HepG2 (cell line): ENCODE measurements around the gene PRKCB. TPM values are rescaled to one million over a fixed set of nuclear protein-coding genes. Genes with fewer than 3 reads are reported as not detected.

Experiments used
- ATAC-seq: fragments of 200-7000 bp; cut with Tn5 transposase; 3 replicates; pipeline ENCODE4 v1.9.1; 2020; ENCODE audit warnings: mild to moderate bottlenecking, moderate library complexity
- BruUV-seq: library from RNA; stranded (reverse); fragments of 400-500 nt; replicated peaks from 2 replicates; lab custom pipeline; 2021; lab: Mats Ljungman, UMichigan
- CTCF ChIA-PET: fragments of 300-600 bp; formaldehyde crosslinking; extraction: SDS; loops from one replicate; lab custom pipeline; 2021; ENCODE audit warnings: low total read pairs, inconsistent platforms, low intra/inter-chr PET ratio; lab: Yijun Ruan, JAX
- POLR2A ChIA-PET: fragments of 350-600 bp; sonication (Branson Sonifier 250); formaldehyde crosslinking; loops from one replicate; lab custom pipeline; 2020; ENCODE audit warnings: antibody characterized with exemption, inconsistent platforms; lab: Yijun Ruan, JAX
- DNase-seq: peaks from one replicate; pipeline ENCODE4 v3.0.0-alpha.2; 2015; ENCODE audit warnings: low spot score
- FAIRE-seq: peaks from 3 replicates; lab custom pipeline; 2011; peaks lifted over from hg19 to GRCh38; lab: Jason Lieb, UNC
- H2AFZ ChIP-seq: one replicate; pipeline ENCODE4 v1.6.1; 2011; ENCODE audit warnings: low read length, inconsistent platforms
- H3K27ac ChIP-seq: fragments of 300-600 bp; 3 replicates; pipeline ENCODE4 v1.8.0; 2011; ENCODE audit warnings: mixed run types, mild to moderate bottlenecking, mixed read lengths, low read length, inconsistent platforms; ENCODE audit not compliant: insufficient read depth; ENCODE audit errors: extremely low read length
- H3K27me3 ChIP-seq, 2 experiments: fragments of 200-600 bp in 1 of 2; 2 replicates in 1 of 2; 3 replicates in 1 of 2; pipeline versions ENCODE4 v1.6.0 to v1.8.0; 2011; ENCODE audit warnings: low read length in 2 of 2, mild to moderate bottlenecking in 2 of 2, moderate library complexity in 2 of 2, inconsistent platforms in 1 of 2; ENCODE audit not compliant: insufficient read depth in 2 of 2, control insufficient read depth in 1 of 2
- H3K36me3 ChIP-seq, 2 experiments: fragments of 200-600 bp in 1 of 2; replicated peaks in 1 of 2; 2 replicates in 1 of 2; 3 replicates in 1 of 2; pipeline versions ENCODE4 v1.5.1 to v1.8.0; 2011; ENCODE audit warnings: low read length in 2 of 2, inconsistent platforms in 1 of 2; ENCODE audit not compliant: insufficient read depth in 2 of 2, control insufficient read depth in 1 of 2
- H3K4me1 ChIP-seq: 2 replicates; pipeline ENCODE4 v1.5.1; 2012; ENCODE audit warnings: low read length, inconsistent platforms; ENCODE audit not compliant: insufficient read depth
- H3K4me2 ChIP-seq: 2 replicates; pipeline ENCODE4 v1.6.0; 2011; ENCODE audit warnings: low read depth, low read length, inconsistent platforms
- H3K4me3 ChIP-seq, 3 experiments: fragments of 200-600 bp in 1 of 3; sonication (generic), shearing (Covaris generic) in 1 of 3; replicated peaks in 1 of 3; 2 replicates each; pipeline ENCODE4 v1.5.1; 2011 to 2016; ENCODE audit warnings: low read length in 3 of 3, inconsistent platforms in 2 of 3, low read depth in 2 of 3, mild to moderate bottlenecking in 2 of 3, control low read depth in 1 of 3, mixed read lengths in 1 of 3; ENCODE audit not compliant: insufficient read depth in 1 of 3
- H3K79me2 ChIP-seq: one replicate; pipeline ENCODE4 v1.6.1; 2011; ENCODE audit warnings: low read length, inconsistent platforms; ENCODE audit not compliant: insufficient read depth
- H3K9ac ChIP-seq: 2 replicates; pipeline ENCODE4 v1.6.0; 2011; ENCODE audit warnings: mild to moderate bottlenecking, low read depth, low read length, inconsistent platforms; ENCODE audit not compliant: insufficient read depth
- H3K9me3 ChIP-seq: 2 replicates; pipeline ENCODE4 v1.5.1; 2012; ENCODE audit warnings: mild to moderate bottlenecking, low read length
- H4K20me1 ChIP-seq: 2 replicates; pipeline ENCODE4 v1.6.0; 2011; ENCODE audit warnings: inconsistent platforms, mild to moderate bottlenecking, low read length, moderate library complexity; ENCODE audit not compliant: insufficient read depth
- AGO1 ChIP-seq: fragments of 200-400 bp; formaldehyde crosslinking; IDR thresholded peaks from 2 replicates; pipeline ENCODE4 v1.6.1; 2017; ENCODE audit warnings: mild to moderate bottlenecking, low read depth, low read length, moderate library complexity; ENCODE audit not compliant: poor library complexity, severe bottlenecking
- CBFB ChIP-seq: sonication (generic); formaldehyde crosslinking; IDR thresholded peaks from 2 replicates; pipeline ENCODE4 v1.4.0; 2020; ENCODE audit warnings: missing genetic modification reagents
- JUNB ChIP-seq: sonication (generic); formaldehyde crosslinking; IDR thresholded peaks from 2 replicates; pipeline ENCODE4 v1.8.0; 2022; ENCODE audit warnings: missing genetic modification reagents, mild to moderate bottlenecking, borderline replicate concordance
- KDM5A ChIP-seq: fragments of 200-600 bp; sonication (generic); IDR thresholded peaks from 2 replicates; pipeline ENCODE4 v1.7.0; 2018; ENCODE audit warnings: antibody characterized with exemption, mild to moderate bottlenecking, low read length, borderline replicate concordance
- ZMYM4 ChIP-seq: sonication (generic); formaldehyde crosslinking; IDR thresholded peaks from 2 replicates; pipeline ENCODE4 v1.8.1; 2023; ENCODE audit warnings: mild to moderate bottlenecking, missing genetic modification reagents
- ZNF768 ChIP-seq: sonication (generic); formaldehyde crosslinking; IDR thresholded peaks from 2 replicates; pipeline ENCODE4 v1.4.0; 2020; ENCODE audit warnings: missing genetic modification reagents
- WGBS: methylation state at CpG from one replicate; pipeline ENCODE4 v1.1.6; 2017; ENCODE audit warnings: low lambda C conversion rate; 5-methylcytosine and 5-hydroxymethylcytosine counted together
- in situ Hi-C: cut with HindIII; loops from 2 replicates; pipeline ENCODE4 v1.10.0; 2017; ENCODE audit warnings: low pct_unique_long_range_greater_than_20kb; ENCODE audit not compliant: extremely low pct_ligation_motif_present
- intact Hi-C: fragments of 100-400 bp; cut with micrococcal nuclease; formaldehyde crosslinking; loops from one replicate; pipeline ENCODE4 v1.10.0; 2022; ENCODE audit not compliant: unreplicated experiment
- polyA plus RNA-seq, 8 experiments: library from polyadenylated mRNA; depleted of rRNA in 3 of 8; stranded (reverse) in 7 of 8; unstranded in 1 of 8; fragments of >200 nt; fragmentation: Illumina TruSeq in 4 of 8; extraction: Trizol in 4 of 8; gene quantifications; 2 replicates each; pipeline versions ENCODE4 v1.2.1 to v1.2.3, GENCODE V29; 2011 to 2016; ENCODE audit warnings: low read depth in 4 of 8, missing spikeins in 1 of 8, mixed read lengths in 1 of 8; ENCODE audit not compliant: insufficient read depth in 1 of 8
- total RNA-seq, 5 experiments: library from RNA; depleted of rRNA; stranded (reverse); fragments of >200 nt; fragmentation: Illumina TruSeq; extraction: Trizol; gene quantifications; 2 replicates each; pipeline ENCODE4 v1.2.3, GENCODE V29; 2016; ENCODE audit warnings: low read depth in 1 of 5
- TF ChIP-seq, protein P1 (sequence below): sonication (generic); formaldehyde crosslinking; IDR thresholded peaks from 2 replicates; pipeline ENCODE4 v1.5.0; 2020; ENCODE audit warnings: missing genetic modification reagents, mild to moderate bottlenecking, borderline replicate concordance
- TF ChIP-seq, protein P2 (sequence below): sonication (generic); formaldehyde crosslinking; IDR thresholded peaks from 2 replicates; pipeline ENCODE4 v1.8.0; 2022; ENCODE audit warnings: mild to moderate bottlenecking, missing genetic modification reagents; ENCODE audit not compliant: insufficient replicate concordance
- TF ChIP-seq, protein P3 (sequence below), 2 experiments: fragments of 450-650 bp in 1 of 2; sonication (generic) in 1 of 2; formaldehyde crosslinking; IDR thresholded peaks; 2 replicates each; pipeline versions ENCODE4 v1.5.0 to v1.8.0; 2020 to 2022; ENCODE audit warnings: mild to moderate bottlenecking in 1 of 2, missing genetic modification reagents in 1 of 2
- TF ChIP-seq, protein P4 (sequence below): sonication (generic); formaldehyde crosslinking; IDR thresholded peaks from 2 replicates; pipeline ENCODE4 v1.4.0; 2020; ENCODE audit warnings: missing genetic modification reagents

PRKCB gene
- total and polyA plus RNA-seq, 2 of the 13 experiments (the other 11 are each of a cell fraction or from before 2014, with no cell fraction given) = 0.01 TPM; not detected in 1

DNA sequence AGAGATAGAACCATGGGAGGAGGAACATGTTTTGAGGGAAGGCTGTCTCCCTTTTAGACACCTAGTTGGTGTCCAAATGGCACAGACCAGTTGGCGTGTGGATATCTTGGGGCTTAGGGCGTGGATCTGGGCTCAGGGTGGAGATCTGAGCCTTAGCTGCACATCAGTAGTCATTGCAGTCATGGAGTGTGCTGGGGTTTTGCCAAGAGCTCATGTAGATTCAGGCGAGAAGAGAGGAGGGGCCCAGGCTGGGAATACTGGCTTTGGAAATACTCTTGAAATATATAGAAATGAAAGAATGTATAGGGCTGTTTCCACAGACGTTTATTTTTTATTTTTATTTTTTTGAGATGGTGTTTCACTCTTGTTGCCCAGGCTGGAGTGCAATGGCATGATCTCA lies 92.0 kb downstream of the PRKCB start:
- no peak overlapping the region for H3K4me2 ChIP-seq
- TF ChIP-seq AGO1 = no peak
- TF ChIP-seq, protein P1, sequence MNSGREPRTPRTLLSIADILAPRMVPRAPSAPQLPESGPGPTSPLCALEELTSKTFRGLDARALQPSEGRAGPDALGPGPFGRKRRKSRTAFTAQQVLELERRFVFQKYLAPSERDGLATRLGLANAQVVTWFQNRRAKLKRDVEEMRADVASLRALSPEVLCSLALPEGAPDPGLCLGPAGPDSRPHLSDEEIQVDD (CRISPR knock-in tag) = no peak
- no peak for TF ChIP-seq JUNB
- TF ChIP-seq KDM5A = no peak
- TF ChIP-seq, protein P2, sequence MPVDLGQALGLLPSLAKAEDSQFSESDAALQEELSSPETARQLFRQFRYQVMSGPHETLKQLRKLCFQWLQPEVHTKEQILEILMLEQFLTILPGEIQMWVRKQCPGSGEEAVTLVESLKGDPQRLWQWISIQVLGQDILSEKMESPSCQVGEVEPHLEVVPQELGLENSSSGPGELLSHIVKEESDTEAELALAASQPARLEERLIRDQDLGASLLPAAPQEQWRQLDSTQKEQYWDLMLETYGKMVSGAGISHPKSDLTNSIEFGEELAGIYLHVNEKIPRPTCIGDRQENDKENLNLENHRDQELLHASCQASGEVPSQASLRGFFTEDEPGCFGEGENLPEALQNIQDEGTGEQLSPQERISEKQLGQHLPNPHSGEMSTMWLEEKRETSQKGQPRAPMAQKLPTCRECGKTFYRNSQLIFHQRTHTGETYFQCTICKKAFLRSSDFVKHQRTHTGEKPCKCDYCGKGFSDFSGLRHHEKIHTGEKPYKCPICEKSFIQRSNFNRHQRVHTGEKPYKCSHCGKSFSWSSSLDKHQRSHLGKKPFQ (CRISPR knock-in tag) = no peak
- 3% methylated on average over 4 of the region's 4 CpGs for WGBS
- CTCF ChIA-PET = no interaction called here
- H3K9me3 ChIP-seq = no peaks in the 10 kb centered on the region
- no peaks in the 10 kb centered on the region for H3K36me3 ChIP-seq
- no peak overlapping the region for H3K9ac ChIP-seq
- DNase-seq (no peak), FAIRE-seq (no peak), ATAC-seq (no peak)
- no peaks in the 10 kb centered on the region for H3K4me1 ChIP-seq
- H2AFZ ChIP-seq = no peak overlapping the region
- no peaks in the 10 kb centered on the region for H3K79me2 ChIP-seq
- no TSS peak for BruUV-seq
- no peaks in the 10 kb centered on the region for H4K20me1 ChIP-seq
- H3K27me3 ChIP-seq = peaks cover 0 to 10% of the 10 kb centered on the region in 2 experiments; a peak in 2 of 5 replicates
- H3K27ac ChIP-seq = no peak overlapping the region
- intact Hi-C loops (no loop called here), in situ Hi-C loops (no loop called here)
- POLR2A ChIA-PET = no interaction called here
- no peak overlapping the region for H3K4me3 ChIP-seq

DNA sequence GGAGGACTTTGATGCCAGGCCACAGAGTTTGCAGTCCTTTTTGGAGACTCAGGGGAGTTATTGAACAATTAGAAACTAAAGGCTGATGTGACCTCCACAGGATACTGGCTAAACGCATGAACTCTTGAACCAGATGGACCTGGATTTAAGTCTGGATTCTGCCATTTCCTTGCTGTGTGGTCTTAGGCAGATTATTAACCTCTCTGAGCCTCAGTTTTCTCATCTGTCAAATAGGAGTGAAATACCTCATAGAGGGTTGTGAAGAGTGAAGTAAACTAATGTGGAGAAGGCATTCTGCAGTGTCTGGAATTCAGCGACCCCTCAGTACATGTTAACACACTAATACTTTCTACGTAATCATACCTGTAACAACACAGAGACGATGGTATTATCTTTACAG lies 93.5 kb downstream of the PRKCB start:
- ChIA-PET POLR2A (no interaction called here), CTCF (no interaction called here)
- no peaks in the 10 kb centered on the region for H3K79me2 ChIP-seq
- WGBS = 52% methylated on average over 4 of the region's 4 CpGs
- BruUV-seq = no TSS peak
- intact Hi-C loops (no loop called here), in situ Hi-C loops (no loop called here)
- no peaks in the 10 kb centered on the region for H3K4me1 ChIP-seq
- peaks cover 0 to 6% of the 10 kb centered on the region in 2 experiments; a peak in 2 of 5 replicates for H3K27me3 ChIP-seq
- H4K20me1 ChIP-seq = no peaks in the 10 kb centered on the region
- ATAC-seq (no peak), FAIRE-seq (no peak), DNase-seq (no peak)
- TF ChIP-seq ZMYM4 = no peak
- TF ChIP-seq CBFB (CRISPR knock-in tag) = no peak
- TF ChIP-seq, protein P3, sequence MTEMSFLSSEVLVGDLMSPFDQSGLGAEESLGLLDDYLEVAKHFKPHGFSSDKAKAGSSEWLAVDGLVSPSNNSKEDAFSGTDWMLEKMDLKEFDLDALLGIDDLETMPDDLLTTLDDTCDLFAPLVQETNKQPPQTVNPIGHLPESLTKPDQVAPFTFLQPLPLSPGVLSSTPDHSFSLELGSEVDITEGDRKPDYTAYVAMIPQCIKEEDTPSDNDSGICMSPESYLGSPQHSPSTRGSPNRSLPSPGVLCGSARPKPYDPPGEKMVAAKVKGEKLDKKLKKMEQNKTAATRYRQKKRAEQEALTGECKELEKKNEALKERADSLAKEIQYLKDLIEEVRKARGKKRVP (CRISPR knock-in tag; IDR thresholded peaks at IDR 0.05) = no peak
- TF ChIP-seq ZNF768 (CRISPR knock-in tag) = peak; percentile 38; the same call in 1 of the 2 replicates
- TF ChIP-seq, protein P4, sequence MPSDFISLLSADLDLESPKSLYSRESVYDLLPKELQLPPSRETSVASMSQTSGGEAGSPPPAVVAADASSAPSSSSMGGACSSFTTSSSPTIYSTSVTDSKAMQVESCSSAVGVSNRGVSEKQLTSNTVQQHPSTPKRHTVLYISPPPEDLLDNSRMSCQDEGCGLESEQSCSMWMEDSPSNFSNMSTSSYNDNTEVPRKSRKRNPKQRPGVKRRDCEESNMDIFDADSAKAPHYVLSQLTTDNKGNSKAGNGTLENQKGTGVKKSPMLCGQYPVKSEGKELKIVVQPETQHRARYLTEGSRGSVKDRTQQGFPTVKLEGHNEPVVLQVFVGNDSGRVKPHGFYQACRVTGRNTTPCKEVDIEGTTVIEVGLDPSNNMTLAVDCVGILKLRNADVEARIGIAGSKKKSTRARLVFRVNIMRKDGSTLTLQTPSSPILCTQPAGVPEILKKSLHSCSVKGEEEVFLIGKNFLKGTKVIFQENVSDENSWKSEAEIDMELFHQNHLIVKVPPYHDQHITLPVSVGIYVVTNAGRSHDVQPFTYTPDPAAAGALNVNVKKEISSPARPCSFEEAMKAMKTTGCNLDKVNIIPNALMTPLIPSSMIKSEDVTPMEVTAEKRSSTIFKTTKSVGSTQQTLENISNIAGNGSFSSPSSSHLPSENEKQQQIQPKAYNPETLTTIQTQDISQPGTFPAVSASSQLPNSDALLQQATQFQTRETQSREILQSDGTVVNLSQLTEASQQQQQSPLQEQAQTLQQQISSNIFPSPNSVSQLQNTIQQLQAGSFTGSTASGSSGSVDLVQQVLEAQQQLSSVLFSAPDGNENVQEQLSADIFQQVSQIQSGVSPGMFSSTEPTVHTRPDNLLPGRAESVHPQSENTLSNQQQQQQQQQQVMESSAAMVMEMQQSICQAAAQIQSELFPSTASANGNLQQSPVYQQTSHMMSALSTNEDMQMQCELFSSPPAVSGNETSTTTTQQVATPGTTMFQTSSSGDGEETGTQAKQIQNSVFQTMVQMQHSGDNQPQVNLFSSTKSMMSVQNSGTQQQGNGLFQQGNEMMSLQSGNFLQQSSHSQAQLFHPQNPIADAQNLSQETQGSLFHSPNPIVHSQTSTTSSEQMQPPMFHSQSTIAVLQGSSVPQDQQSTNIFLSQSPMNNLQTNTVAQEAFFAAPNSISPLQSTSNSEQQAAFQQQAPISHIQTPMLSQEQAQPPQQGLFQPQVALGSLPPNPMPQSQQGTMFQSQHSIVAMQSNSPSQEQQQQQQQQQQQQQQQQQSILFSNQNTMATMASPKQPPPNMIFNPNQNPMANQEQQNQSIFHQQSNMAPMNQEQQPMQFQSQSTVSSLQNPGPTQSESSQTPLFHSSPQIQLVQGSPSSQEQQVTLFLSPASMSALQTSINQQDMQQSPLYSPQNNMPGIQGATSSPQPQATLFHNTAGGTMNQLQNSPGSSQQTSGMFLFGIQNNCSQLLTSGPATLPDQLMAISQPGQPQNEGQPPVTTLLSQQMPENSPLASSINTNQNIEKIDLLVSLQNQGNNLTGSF (CRISPR knock-in tag) = no peak
- H3K4me3 ChIP-seq = no peak overlapping the region
- H3K36me3 ChIP-seq = no peaks in the 10 kb centered on the region
- no peak overlapping the region for H3K27ac ChIP-seq
- H2AFZ ChIP-seq = no peak overlapping the region
- H3K4me2 ChIP-seq = no peak overlapping the region
- no peaks in the 10 kb centered on the region for H3K9me3 ChIP-seq
- H3K9ac ChIP-seq = no peak overlapping the region
